NCI-H2196 (cell line): Measurements from ENCODE around the gene CD83.
"Not testable (repeated sequence)": the region's sequence is repeated elsewhere in the genome, so short reads cannot be mapped to it uniquely, and the experiment has no call there.

Experiments
- DNase-seq: peaks from one replicate; lab custom pipeline; 2025; ENCODE audit not compliant: unreplicated experiment; lab: John Stamatoyannopoulos, UW

Gene CD83

GRCh38 chr6:14147891-14148290 lies 30.3 kb downstream of the CD83 start:
- no peak for DNase-seq

- no peak for DNase-seq
Measured at GRCh38 chr6:14148471-14148870, 30.9 kb downstream of the CD83 start.

DNA sequence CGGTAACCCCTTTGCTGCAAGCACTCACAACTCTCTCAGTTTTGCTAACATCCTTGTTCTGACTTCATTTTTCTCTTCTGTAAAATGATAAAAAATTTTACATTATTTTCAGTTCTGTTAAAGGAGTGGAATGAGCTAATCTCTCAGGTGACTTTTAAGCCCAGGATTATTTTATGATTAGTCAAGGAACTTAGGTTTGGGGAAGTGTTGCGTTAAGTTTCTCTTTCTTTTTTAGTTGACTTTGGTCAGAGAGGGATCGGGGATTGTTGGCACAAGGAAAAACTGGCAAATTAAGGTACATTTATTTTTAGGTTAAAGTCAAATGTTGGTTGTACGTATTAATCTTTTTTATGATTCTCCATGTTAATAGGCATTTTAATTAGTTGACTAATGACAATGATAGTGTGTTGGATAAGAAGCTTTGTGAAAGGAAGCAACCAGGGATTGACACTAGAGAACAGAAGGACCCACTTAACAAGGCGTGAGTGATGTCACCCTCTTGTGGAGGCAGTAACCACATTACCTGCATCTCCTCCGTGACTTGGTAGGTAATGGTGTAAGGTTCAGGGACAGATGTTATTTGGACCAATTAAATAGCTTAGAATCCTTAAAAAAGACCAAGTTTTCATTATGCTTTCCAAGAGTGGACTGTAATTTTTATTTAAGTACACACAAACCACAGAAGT lies 31.6 kb downstream of the CD83 start:
- DNase-seq, result peak; percentile 5

GRCh38 chr6:14149739-14150130 lies 32.2 kb downstream of the CD83 start:
- no peak for DNase-seq

DNA sequence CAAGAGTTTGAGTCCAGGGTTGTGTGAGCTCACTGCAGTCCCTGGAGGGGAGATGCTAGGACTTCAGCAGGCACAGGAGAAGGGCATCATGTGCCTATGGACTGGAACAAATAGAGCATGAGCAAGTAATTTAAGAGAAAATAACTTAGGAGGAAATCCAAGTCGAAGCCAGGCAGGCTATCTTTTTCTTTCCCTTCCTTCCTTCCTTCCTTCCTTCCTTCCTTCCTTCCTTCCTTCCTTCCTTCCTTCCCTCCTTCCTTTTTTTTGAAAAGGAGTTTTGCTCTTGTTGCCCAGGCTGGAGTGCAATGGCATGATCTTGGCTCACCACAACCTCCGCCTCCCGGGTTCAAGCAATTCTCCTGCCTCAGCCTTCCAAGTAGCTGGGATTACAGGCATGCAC lies 33.7 kb downstream of the CD83 start:
- DNase-seq, result not testable (repeated sequence)

DNA sequence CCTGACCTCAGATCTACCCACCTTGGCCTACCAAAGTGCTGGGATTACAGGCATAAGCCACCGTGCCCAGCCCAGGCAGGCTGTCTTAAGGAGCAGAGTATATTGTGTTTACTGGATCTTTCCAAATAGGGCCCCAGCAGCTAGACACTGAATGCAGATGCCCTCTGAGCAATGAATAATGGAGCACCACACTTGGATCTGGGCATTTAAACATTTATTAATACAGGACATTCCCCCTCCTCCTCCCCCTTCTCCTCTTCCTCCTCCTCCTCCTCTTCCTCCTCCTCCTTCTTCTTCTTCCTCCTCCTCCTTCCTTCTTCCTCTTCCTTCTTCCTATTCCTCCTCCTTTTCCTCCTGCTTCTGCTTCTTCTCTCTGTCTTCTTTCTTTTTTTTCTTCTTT lies 34.2 kb downstream of the CD83 start:
- no peak for DNase-seq

GRCh38 chr6:14153228-14153627 lies 35.7 kb downstream of the CD83 start:
- DNase-seq, result no peak

GRCh38 chr6:14159090-14159489 lies 41.5 kb downstream of the CD83 start:
- DNase-seq, result no peak

DNA sequence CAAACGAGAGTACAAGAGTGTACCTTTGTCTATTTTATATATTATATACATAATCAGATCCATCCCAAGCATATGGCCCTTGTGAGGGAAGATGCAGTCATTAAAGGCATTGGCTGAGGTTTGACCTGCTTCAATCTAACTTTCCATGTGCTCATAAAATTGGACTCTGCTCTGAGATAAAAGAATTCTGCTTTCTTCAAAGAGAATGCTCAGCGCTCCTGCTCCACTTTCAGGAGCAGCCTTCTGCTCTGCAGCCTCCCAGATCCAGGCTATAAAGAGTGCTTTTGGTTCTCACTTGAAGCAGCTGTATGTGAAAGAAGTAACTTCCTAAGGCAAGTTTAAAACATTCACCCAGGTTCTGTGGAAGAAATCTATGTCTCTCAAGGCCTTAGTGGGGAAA lies 45.3 kb downstream of the CD83 start:
- DNase-seq, result no peak

DNA sequence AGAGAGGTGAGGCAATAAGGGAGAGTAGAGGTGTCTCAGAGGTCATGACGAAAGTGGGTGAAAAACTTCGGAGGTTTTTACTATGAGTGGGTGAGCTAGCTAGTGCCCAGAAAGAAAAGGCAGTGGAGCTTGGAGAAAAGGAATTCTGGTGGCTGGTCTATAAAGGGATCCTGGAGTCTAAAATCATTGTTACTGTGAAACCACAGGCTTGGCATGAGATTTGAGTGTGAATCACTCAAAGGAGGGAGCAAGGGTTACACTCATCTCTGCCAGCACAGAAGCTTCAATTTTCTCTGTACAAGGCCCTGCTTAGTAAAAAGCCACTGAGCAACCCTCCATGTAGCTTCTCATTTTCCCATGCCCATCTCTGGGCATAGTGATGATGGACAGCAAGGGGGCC lies 47.5 kb downstream of the CD83 start:
- DNase-seq, result no peak

DNA sequence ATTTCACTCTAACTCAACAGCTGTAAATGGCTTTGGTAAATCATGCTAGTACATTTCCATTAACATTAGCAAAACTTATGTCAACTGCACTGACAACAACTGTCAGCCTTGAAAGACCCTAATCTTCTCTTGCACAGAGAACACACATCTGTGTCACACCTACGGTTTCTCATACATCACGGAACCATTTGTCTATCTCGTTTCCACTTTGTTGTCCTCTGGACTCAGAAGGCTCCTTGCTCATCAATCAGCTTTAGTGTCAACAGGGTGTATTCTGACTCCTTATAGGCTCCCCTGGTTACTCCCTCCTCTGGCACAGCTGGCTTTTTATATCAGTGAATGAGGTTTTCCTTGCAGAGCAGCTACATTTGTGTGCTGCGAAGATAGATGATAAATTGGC lies 49.3 kb downstream of the CD83 start:
- no peak for DNase-seq

DNA sequence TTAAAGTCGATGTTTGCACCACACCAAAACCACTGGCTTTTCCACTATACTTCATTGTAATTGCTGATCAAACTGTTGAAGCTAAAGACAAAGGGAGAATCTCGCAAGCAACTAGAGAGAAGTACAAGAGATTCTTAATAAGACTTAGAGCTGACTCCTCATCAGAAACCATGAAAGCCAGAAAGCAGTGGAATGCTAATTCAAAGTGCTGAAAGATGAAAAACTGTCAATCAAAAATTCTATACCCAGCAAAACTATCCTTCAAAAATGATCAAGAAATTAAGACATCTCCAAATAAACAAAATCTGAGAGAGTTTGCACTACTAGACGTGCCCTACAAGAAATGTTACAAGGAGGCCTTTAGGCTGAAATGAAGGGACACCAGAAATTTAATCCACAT lies 52.6 kb downstream of the CD83 start:
- DNase-seq, result no peak

DNA sequence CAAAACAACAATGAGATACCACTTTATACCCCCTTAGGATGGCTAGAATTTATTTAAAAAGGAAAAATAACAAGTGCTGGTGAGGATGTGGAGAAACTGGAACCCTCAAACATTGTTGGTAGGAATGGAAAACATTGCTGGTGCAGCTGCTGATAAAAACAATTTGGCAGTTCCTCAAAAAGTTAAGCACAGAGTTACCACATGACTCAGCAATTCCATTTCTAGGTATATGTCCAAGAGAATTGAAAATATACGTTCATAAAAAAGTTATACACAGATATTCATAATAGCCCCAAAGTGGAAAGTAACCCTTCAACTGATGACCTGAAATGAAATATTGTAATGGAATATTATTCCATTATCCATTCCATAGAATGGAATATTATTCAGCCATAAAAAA lies 55.0 kb downstream of the CD83 start:
- no peak for DNase-seq

- no peak for DNase-seq
Measured at GRCh38 chr6:14174226-14174625, 56.7 kb downstream of the CD83 start.

DNA sequence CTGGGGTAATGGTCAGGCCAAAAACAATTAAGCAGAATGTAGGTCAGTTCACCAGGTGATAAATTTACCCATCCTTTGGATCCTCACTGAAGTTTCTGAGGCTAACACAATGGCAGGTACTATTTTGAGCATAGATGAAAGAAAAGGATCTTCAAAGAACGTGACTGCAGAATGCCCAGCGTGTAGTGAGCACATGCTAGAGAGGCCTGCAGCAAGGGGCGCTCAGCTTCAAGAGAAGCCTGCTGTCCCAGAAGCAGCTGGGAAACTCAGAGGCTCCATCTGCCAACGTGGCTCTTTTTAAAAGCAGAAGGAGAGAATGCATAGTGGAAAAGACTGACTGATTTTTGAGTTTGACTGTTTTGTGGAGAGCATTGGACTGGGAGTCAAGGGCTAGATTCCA lies 57.4 kb downstream of the CD83 start:
- no peak for DNase-seq

GRCh38 chr6:14176429-14176828 lies 58.9 kb downstream of the CD83 start:
- no peak for DNase-seq

- DNase-seq, result no peak
Measured at GRCh38 chr6:14177413-14178082, 60.0 kb downstream of the CD83 start.

GRCh38 chr6:14178083-14178445 lies 60.5 kb downstream of the CD83 start:
- no peak for DNase-seq

GRCh38 chr6:14180609-14181008 lies 63.0 kb downstream of the CD83 start:
- DNase-seq, result no peak

DNA sequence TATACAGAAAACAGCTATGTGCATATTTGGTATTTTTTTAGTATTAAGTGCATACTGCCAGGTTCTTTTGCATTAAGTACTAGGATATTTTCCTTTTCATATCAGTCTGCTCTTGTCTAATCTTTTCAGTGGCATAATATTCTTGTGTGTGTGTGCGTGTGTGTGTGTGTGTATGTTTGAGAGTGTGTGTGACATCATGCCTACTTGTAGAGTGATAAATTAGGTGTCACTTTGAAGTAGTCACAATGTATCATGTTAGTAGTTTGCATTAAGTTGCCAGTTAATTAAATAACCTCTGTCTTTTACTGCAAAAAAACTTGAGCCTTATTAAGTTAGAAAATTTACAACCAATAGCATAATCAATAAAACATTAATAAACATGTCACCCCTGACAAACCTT lies 65.3 kb downstream of the CD83 start:
- no peak for DNase-seq
